GM10266 (cell line): ENCODE measurements around the gene RALGPS1.

Experiments
- DNase-seq: peaks from one replicate; pipeline ENCODE4 v3.0.0; 2012; ENCODE audit errors: extremely low spot score
- CTCF ChIP-seq: IDR thresholded peaks from 2 replicates; pipeline ENCODE4 v1.5.1; 2012; ENCODE audit warnings: mild to moderate bottlenecking, low read depth; ENCODE audit not compliant: control insufficient read depth, insufficient read depth; ENCODE audit errors: missing control alignments

Gene RALGPS1

GRCh38 chr9:127107929-127108876 lies 193.6 kb downstream of the RALGPS1 start:
- no peak for TF ChIP-seq CTCF
- DNase-seq = no peak

- no peak for DNase-seq
- no peak for TF ChIP-seq CTCF
These were observed 194.7 kb downstream of the RALGPS1 start for GRCh38 chr9:127109212-127109711.

GRCh38 chr9:127112056-127112455 lies 197.5 kb downstream of the RALGPS1 start:
- DNase-seq = no peak
- TF ChIP-seq CTCF = no peak

- no peak for TF ChIP-seq CTCF
- no peak for DNase-seq
These were observed 198.2 kb downstream of the RALGPS1 start for GRCh38 chr9:127112735-127113161.

GRCh38 chr9:127113191-127113972 lies 198.8 kb downstream of the RALGPS1 start:
- no peak for TF ChIP-seq CTCF
- DNase-seq = no peak

- no peak for DNase-seq
- no peak for TF ChIP-seq CTCF
These were observed 200.0 kb downstream of the RALGPS1 start for GRCh38 chr9:127114606-127115005.
